GM19351 (cell line): ENCODE data around the gene NHLRC1.

ENCODE experiments used
- ATAC-seq: cut with Tn5 transposase; IDR thresholded peaks from one replicate; pipeline ENCODE4 v1.9.1; 2021; ENCODE audit warnings: mild to moderate bottlenecking, moderate library complexity; ENCODE audit not compliant: unreplicated experiment

NHLRC1 gene

DNA sequence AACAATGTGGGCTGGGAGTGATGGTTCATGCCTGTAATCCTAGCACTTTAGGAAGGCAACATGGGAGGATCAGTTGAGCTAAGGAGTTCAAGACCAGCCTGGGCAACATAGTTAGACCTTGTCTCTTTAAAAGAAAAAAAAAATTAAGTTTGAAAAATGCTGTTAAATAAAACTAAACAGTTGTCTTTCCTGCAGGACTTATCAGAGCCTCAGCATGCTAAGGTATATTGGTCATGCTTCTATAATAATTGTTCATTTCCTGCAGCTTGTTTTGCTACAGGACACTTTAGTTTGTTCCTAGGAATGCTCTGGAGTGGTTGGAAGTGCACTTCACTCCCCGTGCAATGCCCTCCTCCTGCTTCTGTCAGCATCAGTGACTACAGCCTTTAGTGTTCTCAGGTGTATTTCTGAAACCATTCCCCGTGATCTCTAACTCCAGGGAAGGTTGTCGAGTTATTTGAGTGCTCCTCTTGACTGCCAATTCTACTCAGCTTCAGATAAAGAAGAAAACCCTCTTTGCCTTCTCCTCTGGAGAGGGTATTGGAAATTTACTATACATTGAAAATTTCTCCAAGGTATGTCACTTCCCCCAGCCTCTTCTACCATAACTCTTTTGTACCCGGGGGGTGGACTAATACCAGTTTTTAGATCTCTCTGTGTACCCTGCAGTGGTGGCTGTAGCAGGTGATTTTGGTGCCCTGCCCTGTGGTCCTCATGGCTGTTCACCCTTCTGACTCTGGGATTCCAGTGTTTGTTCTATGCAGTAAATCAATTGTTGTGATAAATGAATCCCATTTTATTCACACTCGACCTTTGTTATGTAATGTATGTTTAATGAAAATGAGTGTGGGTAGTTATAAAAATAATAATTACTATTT is 33.8 kb downstream of the NHLRC1 start:
- ATAC-seq, result no peak

DNA sequence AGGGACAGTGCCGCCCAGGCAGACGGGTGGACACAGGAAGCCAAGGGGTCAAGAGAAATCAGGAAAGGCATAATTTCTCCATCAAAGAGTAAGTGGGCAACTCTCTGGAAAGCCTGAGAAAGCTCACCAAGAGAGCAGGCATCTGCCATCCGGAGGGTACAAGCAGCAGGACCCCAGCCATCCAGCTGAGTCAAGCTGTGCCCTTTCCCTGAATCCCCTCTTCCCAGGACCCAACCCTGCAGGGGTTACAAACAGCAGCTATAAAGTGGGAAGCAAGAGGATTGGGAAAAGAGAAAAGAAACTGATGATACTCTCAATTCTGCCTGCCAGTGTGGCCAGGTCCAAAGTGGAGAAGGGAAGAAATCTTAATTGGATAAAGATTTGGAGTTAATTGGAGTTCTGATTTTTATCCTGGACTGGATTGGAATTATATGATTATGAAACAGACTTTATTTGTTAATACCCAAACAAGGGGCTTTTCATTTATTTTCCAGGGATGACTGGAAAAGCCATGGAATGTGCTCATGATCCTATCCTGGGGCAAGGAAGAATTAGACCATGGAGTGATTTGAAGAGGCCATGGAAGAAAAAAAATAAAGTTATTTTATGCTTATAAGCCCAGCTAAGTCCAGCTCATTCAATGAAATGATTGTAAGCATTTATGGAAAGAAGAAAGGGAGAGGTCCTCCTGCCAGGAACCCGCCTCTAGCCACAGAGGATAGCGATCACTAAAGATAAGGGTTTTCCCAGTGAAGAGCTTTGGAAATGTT is 34.9 kb downstream of the NHLRC1 start:
- no peak for ATAC-seq

DNA sequence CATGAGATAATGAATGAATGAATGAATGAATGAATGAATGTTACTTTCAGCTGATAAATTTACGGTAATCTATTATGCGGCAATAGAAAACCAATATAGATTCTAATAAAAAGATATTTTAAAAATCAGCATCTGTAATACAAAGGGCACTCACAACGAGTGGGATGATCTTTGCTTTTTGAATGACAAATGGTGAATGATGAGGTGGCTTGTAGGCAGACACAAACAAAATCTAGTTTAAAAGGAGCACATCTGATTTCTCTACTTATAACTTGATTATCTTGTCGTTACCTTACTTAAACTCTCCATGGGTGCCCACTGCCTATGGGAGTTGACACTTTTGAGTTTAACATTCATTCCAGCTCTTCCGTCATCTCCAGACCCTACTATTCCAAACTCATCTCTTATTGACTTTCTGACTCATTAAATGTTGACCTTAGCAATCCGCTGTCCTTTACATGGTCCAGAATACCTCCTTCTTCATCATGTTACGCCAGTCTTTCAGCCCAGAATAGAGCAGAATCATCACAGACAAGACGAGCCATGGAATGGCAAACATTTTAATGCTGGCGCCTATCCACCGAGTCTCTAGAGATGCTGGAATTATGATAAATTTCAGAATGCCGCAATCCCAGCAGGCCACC is 41.3 kb downstream of the NHLRC1 start:
- ATAC-seq, result no peak

DNA sequence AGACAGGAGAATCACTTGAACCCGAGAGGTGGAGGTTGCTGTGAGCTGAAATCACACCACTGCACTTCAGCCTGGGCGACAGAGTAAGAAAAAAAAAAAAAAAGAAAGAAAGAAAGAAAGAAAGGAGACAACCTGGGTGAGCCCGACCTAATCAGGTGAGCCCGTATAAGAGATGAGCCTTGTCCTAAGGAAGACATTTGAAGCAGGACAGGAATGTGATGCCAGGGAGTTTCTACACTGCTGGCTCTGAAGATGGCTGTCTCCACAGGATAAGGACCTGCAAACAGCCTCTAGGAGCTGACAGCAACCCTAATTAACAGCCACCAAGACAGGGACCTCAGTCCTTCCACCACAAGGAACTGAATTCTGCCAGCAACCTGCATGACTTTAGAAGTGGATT is 41.9 kb downstream of the NHLRC1 start:
- no peak for ATAC-seq

DNA sequence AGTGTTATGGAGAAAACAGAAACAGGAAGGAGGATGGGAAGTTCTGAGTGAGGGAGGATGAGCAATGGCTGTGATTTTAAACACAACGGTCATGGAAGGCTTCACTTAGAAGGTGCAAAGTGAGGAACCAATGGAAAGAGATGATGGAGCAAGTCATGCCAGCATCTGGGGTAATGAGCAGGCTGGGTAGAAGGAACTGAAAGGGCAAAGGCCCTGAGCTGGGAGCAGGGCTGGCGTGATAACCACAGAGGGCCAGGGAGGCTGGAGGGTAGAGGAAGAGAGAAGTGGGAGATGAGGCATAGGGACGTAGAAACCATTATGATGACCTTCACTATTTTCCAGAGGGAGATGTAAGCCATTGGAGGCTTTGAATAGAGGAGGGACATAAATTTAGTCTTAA is 43.6 kb downstream of the NHLRC1 start:
- ATAC-seq, result no peak

DNA sequence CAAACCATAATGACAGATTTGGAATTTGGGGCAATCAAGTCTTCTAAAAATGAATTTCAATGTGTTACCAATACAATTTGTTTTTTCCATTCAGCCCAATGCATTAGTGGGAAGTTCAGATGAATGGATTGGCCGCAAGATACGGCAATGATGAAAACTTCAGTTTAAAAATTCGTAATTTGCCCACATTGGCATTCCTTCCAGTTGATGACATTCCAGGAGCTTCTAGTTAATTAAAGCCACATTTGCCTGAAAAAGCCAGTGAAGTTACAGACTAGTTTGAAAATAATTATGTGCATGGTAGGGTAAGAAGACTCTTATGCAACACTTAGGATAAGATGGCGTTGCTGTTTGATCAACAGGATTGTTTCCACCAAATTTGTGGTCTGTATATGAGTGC is 46.2 kb downstream of the NHLRC1 start:
- ATAC-seq, result no peak

DNA sequence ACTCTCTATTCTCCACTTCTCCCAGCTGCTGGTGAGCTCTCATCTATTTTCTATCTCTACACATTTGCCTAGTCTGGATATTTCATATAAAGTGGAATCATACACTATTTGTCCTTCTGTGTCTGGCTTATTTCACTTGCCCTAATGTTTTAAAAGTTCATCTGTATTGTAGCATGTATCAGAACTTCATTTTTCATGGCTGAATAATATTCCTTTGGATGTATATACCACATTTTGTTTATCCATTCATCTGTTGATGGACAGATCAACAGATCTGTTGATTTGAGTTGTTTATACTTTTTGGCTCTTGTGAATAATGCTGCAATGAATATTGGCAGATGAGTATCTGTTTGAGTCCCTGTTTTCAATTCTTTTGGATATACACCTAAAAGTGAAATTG is 49.6 kb downstream of the NHLRC1 start:
- no peak for ATAC-seq

DNA sequence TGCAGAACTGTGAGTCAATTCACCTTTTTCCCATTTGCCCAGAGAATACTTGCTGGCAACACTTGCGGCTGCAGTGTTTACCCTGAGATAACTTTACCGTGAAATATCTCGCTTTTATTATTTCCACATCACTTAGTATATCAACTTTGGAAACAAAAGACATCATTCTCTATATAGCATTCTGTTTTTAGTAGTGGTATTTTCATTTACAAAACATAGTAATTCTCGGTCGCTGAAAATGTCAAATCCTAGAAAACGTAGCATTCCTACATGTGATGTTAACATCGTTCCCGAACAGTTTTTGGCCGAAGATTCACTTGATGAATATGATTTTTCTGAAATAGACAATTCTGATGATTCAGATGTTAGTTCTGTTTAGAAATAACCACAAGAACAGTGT is 52.0 kb downstream of the NHLRC1 start:
- no peak for ATAC-seq
